Lower leg skin (tissue), 4 donors: ENCODE results near the gene DCTN5. TPM values are rescaled to one million over a fixed set of nuclear protein-coding genes. Genes with fewer than 3 reads are reported as not detected.

Source experiments
- DNase-seq, 2 donors: peaks; one replicate each; pipeline ENCODE4 v3.0.0-alpha.2; 2019; ENCODE audit warnings: low spot score in 2 of 2
- H3K4me3 ChIP-seq: fragments of 200-600 bp; sonication (generic); 2 replicates; pipeline ENCODE4 v1.5.1; 2017; ENCODE audit warnings: mild to moderate bottlenecking, low read depth; ENCODE audit not compliant: poor library complexity, severe bottlenecking
- POLR2A ChIP-seq, 2 donors: fragments of 450-650 bp; IDR thresholded peaks; one replicate each; pipeline ENCODE4 v1.6.1; 2016 to 2017; ENCODE audit warnings: antibody characterized with exemption in 2 of 2, mild to moderate bottlenecking in 1 of 2, moderate library complexity in 1 of 2
- WGBS, 2 donors: methylation state at CpG; one replicate each; pipeline ENCODE4 v1.1.5; 2018; 5-methylcytosine and 5-hydroxymethylcytosine counted together
- intact Hi-C: fragments of 100-400 bp; cut with DNase I; formaldehyde crosslinking; loops from one replicate; pipeline ENCODE4 v1.15.0; 2023; ENCODE audit warnings: low total_unique reads
- total RNA-seq, 4 donors: library from RNA; depleted of rRNA; stranded (reverse); fragments of >200 nt; gene quantifications; one replicate each; pipeline ENCODE4 v1.1.0, GENCODE V29; 2016
- TF ChIP-seq, protein P1 (sequence below), 3 donors: fragments of 450-650 bp; IDR thresholded peaks; one replicate each; pipeline ENCODE4 v1.5.1; 2016; ENCODE audit warnings: antibody characterized with exemption in 3 of 3, mild to moderate bottlenecking in 3 of 3, moderate library complexity in 2 of 3

The DCTN5 gene
- total RNA-seq, 4 donors from 2014 or later = 37.4 to 54.0 (median 46.7) TPM

DNA sequence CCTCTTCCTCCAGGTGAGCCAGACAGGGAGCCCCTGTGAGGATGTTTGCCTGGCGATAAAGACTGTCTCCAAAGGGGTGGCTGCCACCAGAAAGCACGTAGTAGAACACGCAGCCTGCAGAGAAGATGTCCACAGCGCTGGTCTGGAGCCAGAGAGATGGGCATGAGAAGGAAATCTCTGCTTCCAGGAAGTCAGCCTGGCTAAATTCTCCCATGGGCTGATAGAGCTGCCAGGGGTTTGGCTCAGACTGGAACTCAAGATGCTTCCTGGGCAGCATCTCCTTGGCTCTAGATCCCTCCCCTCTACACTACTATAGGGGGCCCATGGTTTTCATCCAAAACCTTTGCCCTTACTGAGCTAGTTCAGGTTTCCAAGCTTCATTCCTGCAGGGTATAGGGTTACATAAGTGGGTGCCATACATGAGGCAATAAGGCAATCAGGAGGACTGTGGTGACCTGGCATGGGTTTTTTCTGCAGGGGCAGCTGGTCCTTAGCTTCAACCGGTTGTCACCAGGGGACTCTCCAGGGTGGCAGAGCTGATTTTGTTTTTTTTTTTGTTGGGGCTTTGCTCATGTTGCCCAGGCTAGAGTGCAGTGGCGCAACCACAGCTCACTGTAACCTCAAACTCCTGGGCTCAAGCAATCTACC is 51.0 kb downstream of the DCTN5 start:
- DNase-seq = no peak
- intact Hi-C loops = no loop called here
- WGBS, 2 donors = 90 to 98% methylated on average over 6 of the region's 6 CpGs
- H3K4me3 ChIP-seq = no peak overlapping the region
- TF ChIP-seq, protein P1, sequence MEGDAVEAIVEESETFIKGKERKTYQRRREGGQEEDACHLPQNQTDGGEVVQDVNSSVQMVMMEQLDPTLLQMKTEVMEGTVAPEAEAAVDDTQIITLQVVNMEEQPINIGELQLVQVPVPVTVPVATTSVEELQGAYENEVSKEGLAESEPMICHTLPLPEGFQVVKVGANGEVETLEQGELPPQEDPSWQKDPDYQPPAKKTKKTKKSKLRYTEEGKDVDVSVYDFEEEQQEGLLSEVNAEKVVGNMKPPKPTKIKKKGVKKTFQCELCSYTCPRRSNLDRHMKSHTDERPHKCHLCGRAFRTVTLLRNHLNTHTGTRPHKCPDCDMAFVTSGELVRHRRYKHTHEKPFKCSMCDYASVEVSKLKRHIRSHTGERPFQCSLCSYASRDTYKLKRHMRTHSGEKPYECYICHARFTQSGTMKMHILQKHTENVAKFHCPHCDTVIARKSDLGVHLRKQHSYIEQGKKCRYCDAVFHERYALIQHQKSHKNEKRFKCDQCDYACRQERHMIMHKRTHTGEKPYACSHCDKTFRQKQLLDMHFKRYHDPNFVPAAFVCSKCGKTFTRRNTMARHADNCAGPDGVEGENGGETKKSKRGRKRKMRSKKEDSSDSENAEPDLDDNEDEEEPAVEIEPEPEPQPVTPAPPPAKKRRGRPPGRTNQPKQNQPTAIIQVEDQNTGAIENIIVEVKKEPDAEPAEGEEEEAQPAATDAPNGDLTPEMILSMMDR (IDR thresholded peaks at IDR 0.05) = no peak
- TF ChIP-seq POLR2A (IDR thresholded peaks at IDR 0.05) = no peak

DNA sequence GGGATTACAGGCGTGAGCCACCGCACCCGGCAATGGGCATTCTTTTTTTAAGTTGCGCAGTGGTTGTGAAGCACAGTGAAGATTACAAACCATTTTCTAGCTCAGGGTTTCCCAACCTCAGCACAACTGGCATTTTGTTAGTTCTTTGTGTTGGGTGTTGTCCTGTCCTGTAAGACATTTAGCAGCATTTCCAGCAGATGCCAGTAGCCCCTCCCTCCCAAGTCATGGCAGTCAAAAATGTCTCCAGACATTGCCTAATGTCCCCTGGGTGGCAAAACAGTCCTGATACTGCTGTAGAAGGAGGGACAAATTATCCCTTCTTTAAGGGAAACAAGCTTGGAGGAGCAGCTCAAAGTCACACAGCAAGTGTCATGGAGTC is 53.0 kb downstream of the DCTN5 start:
- DNase-seq = no peak
- H3K4me3 ChIP-seq = no peak overlapping the region
- WGBS, 2 donors = 90 to 100% methylated on average over 4 of the region's 4 CpGs
- intact Hi-C loops = no loop called here
- TF ChIP-seq POLR2A (IDR thresholded peaks at IDR 0.05) = no peak
- TF ChIP-seq, protein P1 (IDR thresholded peaks at IDR 0.05) = no peak

DNA sequence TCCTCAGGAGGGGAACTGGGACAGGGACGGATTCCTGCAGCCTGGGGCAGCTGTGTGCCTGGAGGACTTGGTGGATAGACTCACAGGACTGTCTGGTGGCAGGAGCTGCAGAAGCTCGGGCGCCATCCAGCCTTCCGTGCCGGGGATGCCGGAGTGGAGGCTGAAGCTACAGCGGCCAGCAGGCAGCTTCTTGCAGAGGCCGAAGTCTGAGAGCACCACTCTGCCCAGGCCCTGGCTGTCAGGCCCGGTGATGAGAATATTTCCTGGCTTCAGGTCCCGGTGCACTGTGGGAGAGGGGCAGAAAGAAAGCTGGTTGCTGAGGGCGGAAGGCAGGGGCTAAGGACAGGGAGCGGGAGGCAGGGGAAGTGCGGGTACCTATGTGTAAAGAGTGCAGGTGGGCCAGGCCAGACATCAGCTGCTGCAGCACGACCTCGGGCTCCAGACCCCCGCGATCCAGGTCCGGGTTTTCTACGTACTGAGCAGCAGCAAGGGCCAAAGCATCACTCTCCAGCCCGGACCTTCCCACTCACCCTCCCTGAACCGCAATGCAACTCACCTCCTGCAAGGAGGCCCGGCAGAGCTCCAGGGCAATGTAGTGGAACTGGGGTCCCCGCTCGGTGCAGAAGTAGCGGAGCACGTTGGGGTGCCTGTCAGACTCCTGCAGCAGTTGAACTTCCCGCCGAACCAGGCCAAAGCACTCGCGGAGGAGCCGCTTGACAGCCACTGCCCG is 53.5 kb downstream of the DCTN5 start:
- H3K4me3 ChIP-seq = no peak overlapping the region
- no peak for DNase-seq
- intact Hi-C loops = no loop called here
- no peak for TF ChIP-seq POLR2A (IDR thresholded peaks at IDR 0.05)
- TF ChIP-seq, protein P1 (IDR thresholded peaks at IDR 0.05) = no peak
- 17 to 23% methylated on average over 31 to 32 of the region's 32 CpGs for WGBS, 2 donors

- TF ChIP-seq, protein P1 (IDR thresholded peaks at IDR 0.05) = no peak
- TF ChIP-seq POLR2A (IDR thresholded peaks at IDR 0.05) = no peak
- no peak for DNase-seq
- no peak overlapping the region for H3K4me3 ChIP-seq
- WGBS, 2 donors = 86 to 87% methylated on average over 10 to 11 of the region's 11 CpGs
- intact Hi-C loops = no loop called here
Observed at GRCh38 chr16:23695756-23696155, 54.5 kb downstream of the DCTN5 start.

DNA sequence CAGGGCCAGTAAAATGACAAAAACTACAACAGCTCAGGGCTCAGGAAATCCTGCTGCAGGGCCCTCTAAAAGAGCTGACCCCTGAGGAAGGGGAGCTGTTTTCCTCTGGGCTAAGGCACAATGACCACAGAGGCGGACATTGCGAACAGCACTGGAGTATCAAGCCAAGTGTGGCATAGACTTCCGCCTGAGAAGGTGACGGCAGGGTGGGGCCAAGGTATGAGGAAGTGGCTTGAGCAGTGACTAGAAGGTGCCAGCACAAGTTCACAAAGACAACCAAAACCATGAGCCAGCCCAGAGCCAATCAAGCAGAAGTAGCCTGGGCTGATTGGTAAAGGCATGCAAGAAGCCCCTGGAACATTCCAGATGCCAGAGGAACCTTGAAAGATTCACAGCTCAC is 57.8 kb downstream of the DCTN5 start:
- no peak overlapping the region for H3K4me3 ChIP-seq
- intact Hi-C loops = no loop called here
- no peak for DNase-seq
- WGBS, 2 donors = 70 to 79% methylated on average over 4 of the region's 4 CpGs
- TF ChIP-seq POLR2A (IDR thresholded peaks at IDR 0.05) = no peak
- TF ChIP-seq, protein P1 (IDR thresholded peaks at IDR 0.05) = no peak
